Measurements from ENCODE around the gene TVP23A. TPM values are rescaled to one million over a fixed set of nuclear protein-coding genes. Genes with fewer than 3 reads are reported as not detected.

TVP23A gene
- total and polyA plus RNA-seq, 10 of the 15 experiments (the other 5 are each of a cell fraction or from before 2014, with no cell fraction given) = 1.1 to 6.4 (median 2.2) TPM

GRCh38 chr16:10752843-10753523 lies 65.6 kb downstream of the TVP23A start (continued):
- TF ChIP-seq CUX1 (IDR thresholded peaks at IDR 0.05; ENCODE audit: insufficient replicate concordance, low read depth, low read length) = peak; percentile 28
- TF ChIP-seq KAT2A (conservative IDR thresholded peaks at IDR 0.05; ENCODE audit: control insufficient read depth, low read depth, low read length) = no peak
- TF ChIP-seq BMI1 (IDR thresholded peaks at IDR 0.05; ENCODE audit: borderline replicate concordance) = no peak
- no peak for TF ChIP-seq ATF7 (IDR thresholded peaks at IDR 0.05; ENCODE audit: low read depth)
- TF ChIP-seq MTA3 (IDR thresholded peaks at IDR 0.05; ENCODE audit: borderline replicate concordance, low read length) = peak; percentile 86; the same call in 1 of the 2 replicates
- TF ChIP-seq LARP7 (IDR thresholded peaks at IDR 0.05) = 0 out of 2 replicates have a peak, but pooled peaks have one; percentile 29
- TF ChIP-seq ZNF274 (IDR thresholded peaks at IDR 0.05; ENCODE audit: insufficient read depth, insufficient read length) = no peak
- peak; percentile 63 for TF ChIP-seq CHD2 (IDR thresholded peaks at IDR 0.05; ENCODE audit: borderline replicate concordance, low read depth, low read length)
- no peak for TF ChIP-seq POLR2AphosphoS5 (IDR thresholded peaks at IDR 0.05; ENCODE audit: low read length)
- TF ChIP-seq HSF1 (IDR thresholded peaks at IDR 0.05; ENCODE audit: low read depth, low read length) = no peak
- TF ChIP-seq NR2C1 (IDR thresholded peaks at IDR 0.05) = no peak
- peak; percentile 99 for TF ChIP-seq EED (IDR thresholded peaks at IDR 0.05; ENCODE audit: low read depth)
- peak; percentile 84 for TF ChIP-seq BCL3 (IDR thresholded peaks at IDR 0.05; ENCODE audit: borderline replicate concordance, insufficient read depth, low read depth, low read length, poor library complexity, severe bottlenecking)
- no peak for TF ChIP-seq E4F1 (IDR thresholded peaks at IDR 0.05; ENCODE audit: borderline replicate concordance, partially characterized antibody)
- no peak for TF ChIP-seq ZNF207 (IDR thresholded peaks at IDR 0.05; ENCODE audit: borderline replicate concordance)
- TF ChIP-seq SUPT20H (IDR thresholded peaks at IDR 0.05; ENCODE audit: borderline replicate concordance, control insufficient read depth, low read depth, low read length) = no peak
- TF ChIP-seq NR2C2 (IDR thresholded peaks at IDR 0.05; ENCODE audit: borderline replicate concordance, control insufficient read depth, insufficient read length, low read depth) = no peak
